HL-60 (cell line): ENCODE results near the gene MCOLN1.

Experiments used
- CTCF ChIP-seq: IDR thresholded peaks from one replicate; pipeline ENCODE4 v1.5.1; 2011; ENCODE audit warnings: low read length, control low read depth, inconsistent platforms; ENCODE audit not compliant: insufficient read depth
- REST ChIP-seq: IDR thresholded peaks from 2 replicates; pipeline ENCODE4 v1.6.1; 2012; ENCODE audit warnings: low read depth; ENCODE audit not compliant: insufficient replicate concordance
- SPI1 ChIP-seq: IDR thresholded peaks from 2 replicates; pipeline ENCODE4 v1.6.1; 2012; ENCODE audit warnings: low read depth, mild to moderate bottlenecking, borderline replicate concordance

GRCh38 chr19:7559102-7559501, 36.7 kb downstream of the MCOLN1 start:
- TF ChIP-seq CTCF (no peak), REST (no peak), SPI1 (no peak)
